A673 (cell line): ENCODE measurements around the gene ATP1B2.

Experiments used
- EZH2 ChIP-seq: fragments of 200-600 bp; sonication (generic); IDR thresholded peaks from 2 replicates; pipeline ENCODE4 v1.6.1; 2017; ENCODE audit warnings: borderline replicate concordance, low read depth, mild to moderate bottlenecking, mixed read lengths, antibody characterized with exemption, low read length; ENCODE audit not compliant: poor library complexity, severe bottlenecking
- TF ChIP-seq, protein P1 (sequence below): fragments of 300-800, 200-600 bp; sonication (generic); conservative IDR thresholded peaks from 2 replicates; pipeline ENCODE4 v1.5.1; 2017; ENCODE audit warnings: low read depth, mild to moderate bottlenecking, antibody characterized with exemption, low read length, moderate library complexity, mixed read lengths

DNA sequence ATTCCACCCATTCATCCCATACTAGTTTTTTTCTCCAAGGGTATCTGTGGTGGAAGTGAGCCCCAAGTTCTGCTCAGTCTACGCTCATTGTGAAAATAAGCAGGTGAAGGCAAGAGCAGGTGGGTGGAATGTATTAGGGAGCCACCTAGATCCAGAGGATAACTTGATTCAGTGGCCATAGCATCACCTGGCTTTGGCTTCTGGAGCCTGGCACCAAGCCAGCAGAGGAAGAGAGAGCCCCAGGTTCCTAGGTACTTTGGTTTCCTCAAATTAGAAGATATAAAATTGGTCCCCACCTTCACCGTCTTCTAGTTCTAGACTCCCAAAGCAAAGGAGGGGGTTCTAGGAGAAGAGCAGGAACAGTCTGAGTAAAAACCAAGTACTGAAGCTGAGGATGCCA, 40.1 kb upstream of the ATP1B2 start:
- TF ChIP-seq, protein P1, sequence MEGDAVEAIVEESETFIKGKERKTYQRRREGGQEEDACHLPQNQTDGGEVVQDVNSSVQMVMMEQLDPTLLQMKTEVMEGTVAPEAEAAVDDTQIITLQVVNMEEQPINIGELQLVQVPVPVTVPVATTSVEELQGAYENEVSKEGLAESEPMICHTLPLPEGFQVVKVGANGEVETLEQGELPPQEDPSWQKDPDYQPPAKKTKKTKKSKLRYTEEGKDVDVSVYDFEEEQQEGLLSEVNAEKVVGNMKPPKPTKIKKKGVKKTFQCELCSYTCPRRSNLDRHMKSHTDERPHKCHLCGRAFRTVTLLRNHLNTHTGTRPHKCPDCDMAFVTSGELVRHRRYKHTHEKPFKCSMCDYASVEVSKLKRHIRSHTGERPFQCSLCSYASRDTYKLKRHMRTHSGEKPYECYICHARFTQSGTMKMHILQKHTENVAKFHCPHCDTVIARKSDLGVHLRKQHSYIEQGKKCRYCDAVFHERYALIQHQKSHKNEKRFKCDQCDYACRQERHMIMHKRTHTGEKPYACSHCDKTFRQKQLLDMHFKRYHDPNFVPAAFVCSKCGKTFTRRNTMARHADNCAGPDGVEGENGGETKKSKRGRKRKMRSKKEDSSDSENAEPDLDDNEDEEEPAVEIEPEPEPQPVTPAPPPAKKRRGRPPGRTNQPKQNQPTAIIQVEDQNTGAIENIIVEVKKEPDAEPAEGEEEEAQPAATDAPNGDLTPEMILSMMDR = no peak
- TF ChIP-seq EZH2 = no peak
